ENCODE data around the gene SASH1. TPM values are rescaled to one million over a fixed set of nuclear protein-coding genes. Genes with fewer than 3 reads are reported as not detected.

Gene SASH1
- total RNA-seq, 1 donor from 2014 or later: 41.6 TPM

- H3K9me3 Mint-ChIP-seq (ENCODE audit: low read depth): no peaks in the 10 kb centered on the region
- peak overlapping the region; percentile 25 for H3K4me3 Mint-ChIP-seq (ENCODE audit: low read depth)
- H3K36me3 Mint-ChIP-seq (ENCODE audit: insufficient read depth): peaks cover 6% of the 10 kb centered on the region
- no peak overlapping the region for H3K27ac Mint-ChIP-seq
- H3K4me1 Mint-ChIP-seq (ENCODE audit: low read depth): peaks cover 34% of the 10 kb centered on the region
- H3K27me3 Mint-ChIP-seq: no peaks in the 10 kb centered on the region
- TF ChIP-seq, protein P1, sequence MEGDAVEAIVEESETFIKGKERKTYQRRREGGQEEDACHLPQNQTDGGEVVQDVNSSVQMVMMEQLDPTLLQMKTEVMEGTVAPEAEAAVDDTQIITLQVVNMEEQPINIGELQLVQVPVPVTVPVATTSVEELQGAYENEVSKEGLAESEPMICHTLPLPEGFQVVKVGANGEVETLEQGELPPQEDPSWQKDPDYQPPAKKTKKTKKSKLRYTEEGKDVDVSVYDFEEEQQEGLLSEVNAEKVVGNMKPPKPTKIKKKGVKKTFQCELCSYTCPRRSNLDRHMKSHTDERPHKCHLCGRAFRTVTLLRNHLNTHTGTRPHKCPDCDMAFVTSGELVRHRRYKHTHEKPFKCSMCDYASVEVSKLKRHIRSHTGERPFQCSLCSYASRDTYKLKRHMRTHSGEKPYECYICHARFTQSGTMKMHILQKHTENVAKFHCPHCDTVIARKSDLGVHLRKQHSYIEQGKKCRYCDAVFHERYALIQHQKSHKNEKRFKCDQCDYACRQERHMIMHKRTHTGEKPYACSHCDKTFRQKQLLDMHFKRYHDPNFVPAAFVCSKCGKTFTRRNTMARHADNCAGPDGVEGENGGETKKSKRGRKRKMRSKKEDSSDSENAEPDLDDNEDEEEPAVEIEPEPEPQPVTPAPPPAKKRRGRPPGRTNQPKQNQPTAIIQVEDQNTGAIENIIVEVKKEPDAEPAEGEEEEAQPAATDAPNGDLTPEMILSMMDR (IDR thresholded peaks at IDR 0.05; ENCODE audit: unreplicated experiment): no peak
- DNase-seq (ENCODE audit: low spot score, unreplicated experiment): no peak
These were observed 2.9 kb downstream of the SASH1 start for GRCh38 chr6:148345578-148345977.

GRCh38 chr6:148346681-148347440, 4.2 kb downstream of the SASH1 start:
- TF ChIP-seq, protein P1 (IDR thresholded peaks at IDR 0.05; ENCODE audit: unreplicated experiment): no peak
- H3K4me3 Mint-ChIP-seq (ENCODE audit: low read depth): no peak overlapping the region
- no peak overlapping the region for H3K27ac Mint-ChIP-seq
- no peak for DNase-seq (ENCODE audit: low spot score, unreplicated experiment)
- H3K9me3 Mint-ChIP-seq (ENCODE audit: low read depth): no peaks in the 10 kb centered on the region
- no peaks in the 10 kb centered on the region for H3K27me3 Mint-ChIP-seq
- H3K4me1 Mint-ChIP-seq (ENCODE audit: low read depth): peaks cover 34% of the 10 kb centered on the region
- peaks cover 6% of the 10 kb centered on the region for H3K36me3 Mint-ChIP-seq (ENCODE audit: insufficient read depth)

GRCh38 chr6:148347441-148348054, 4.9 kb downstream of the SASH1 start:
- peaks cover 32% of the 10 kb centered on the region for H3K4me1 Mint-ChIP-seq (ENCODE audit: low read depth)
- H3K27me3 Mint-ChIP-seq: no peaks in the 10 kb centered on the region
- H3K36me3 Mint-ChIP-seq (ENCODE audit: insufficient read depth): peaks cover 6% of the 10 kb centered on the region
- no peak for DNase-seq (ENCODE audit: low spot score, unreplicated experiment)
- no peak overlapping the region for H3K27ac Mint-ChIP-seq
- H3K9me3 Mint-ChIP-seq (ENCODE audit: low read depth): no peaks in the 10 kb centered on the region
- H3K4me3 Mint-ChIP-seq (ENCODE audit: low read depth): no peak overlapping the region
- TF ChIP-seq, protein P1 (IDR thresholded peaks at IDR 0.05; ENCODE audit: unreplicated experiment): no peak

- peaks cover 31% of the 10 kb centered on the region for H3K4me1 Mint-ChIP-seq (ENCODE audit: low read depth)
- no peak overlapping the region for H3K27ac Mint-ChIP-seq
- H3K4me3 Mint-ChIP-seq (ENCODE audit: low read depth): no peak overlapping the region
- H3K9me3 Mint-ChIP-seq (ENCODE audit: low read depth): no peaks in the 10 kb centered on the region
- TF ChIP-seq, protein P1 (IDR thresholded peaks at IDR 0.05; ENCODE audit: unreplicated experiment): no peak
- DNase-seq (ENCODE audit: low spot score, unreplicated experiment): no peak
- peaks cover 6% of the 10 kb centered on the region for H3K36me3 Mint-ChIP-seq (ENCODE audit: insufficient read depth)
- no peaks in the 10 kb centered on the region for H3K27me3 Mint-ChIP-seq
These were observed 5.7 kb downstream of the SASH1 start for GRCh38 chr6:148348335-148348734.

DNA sequence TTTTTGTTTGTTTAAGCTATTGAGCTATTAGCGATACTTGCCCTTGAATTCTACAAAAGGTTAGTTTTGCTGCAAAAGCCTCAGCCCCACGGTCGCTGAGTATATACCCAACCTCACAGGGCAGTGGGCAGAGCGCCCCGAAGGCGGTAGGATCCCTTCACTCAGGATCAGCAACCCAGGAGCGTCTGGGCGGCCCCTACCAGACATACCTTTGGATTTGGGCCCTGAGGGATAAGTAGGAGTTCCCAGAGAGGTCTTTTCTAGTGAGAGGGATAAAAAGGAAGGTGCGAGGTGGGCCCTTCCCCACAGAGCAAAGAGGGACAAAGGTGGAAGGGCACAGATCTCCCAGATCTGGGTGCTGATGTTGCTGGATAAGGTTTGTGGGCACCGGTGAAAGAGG, 6.1 kb downstream of the SASH1 start:
- no peaks in the 10 kb centered on the region for H3K9me3 Mint-ChIP-seq (ENCODE audit: low read depth)
- no peak for DNase-seq (ENCODE audit: low spot score, unreplicated experiment)
- H3K27ac Mint-ChIP-seq: peak overlapping the region; percentile 69
- no peaks in the 10 kb centered on the region for H3K27me3 Mint-ChIP-seq
- H3K36me3 Mint-ChIP-seq (ENCODE audit: insufficient read depth): peaks cover 6% of the 10 kb centered on the region
- H3K4me1 Mint-ChIP-seq (ENCODE audit: low read depth): peaks cover 27% of the 10 kb centered on the region
- no peak overlapping the region for H3K4me3 Mint-ChIP-seq (ENCODE audit: low read depth)
- TF ChIP-seq, protein P1 (IDR thresholded peaks at IDR 0.05; ENCODE audit: unreplicated experiment): no peak

Data from progenitor cell of endocrine pancreas (in vitro differentiated cells).